Spinal cord (tissue), 10 donors: Measurements from ENCODE around the gene RBMXL3. TPM values are rescaled to one million over a fixed set of nuclear protein-coding genes. Genes with fewer than 3 reads are reported as not detected.
"Not testable (repeated sequence)": the region's sequence is repeated elsewhere in the genome, so short reads cannot be mapped to it uniquely, and the experiment has no call there.

ENCODE experiments used
- DNase-seq, 6 donors: peaks; one replicate each; pipeline versions ENCODE4 v3.0.0 to v3.0.0-alpha.2; 2013 to 2015; ENCODE audit warnings: low spot score in 6 of 6, low read depth in 4 of 6
- H3K27ac ChIP-seq: one replicate; pipeline ENCODE4 v1.5.1; 2013; ENCODE audit warnings: low read depth, low read length, control low read depth
- H3K27me3 ChIP-seq: one replicate; pipeline ENCODE4 v1.6.1; 2013; ENCODE audit warnings: low read length; ENCODE audit not compliant: control insufficient read depth, insufficient read depth
- H3K36me3 ChIP-seq: one replicate; pipeline ENCODE4 v1.6.1; 2013; ENCODE audit warnings: low read length; ENCODE audit not compliant: control insufficient read depth, insufficient read depth
- H3K4me1 ChIP-seq: one replicate; pipeline ENCODE4 v1.6.1; 2013; ENCODE audit warnings: low read length; ENCODE audit not compliant: control insufficient read depth, insufficient read depth
- H3K4me3 ChIP-seq: one replicate; pipeline ENCODE4 v1.5.1; 2013; ENCODE audit warnings: low read depth, low read length, control low read depth
- H3K9me3 ChIP-seq: one replicate; pipeline ENCODE4 v1.6.1; 2013; ENCODE audit warnings: low read length; ENCODE audit not compliant: control insufficient read depth, insufficient read depth
- WGBS: methylation state at CpG from one replicate; pipeline ENCODE4 v1.1.5; 2013; ENCODE audit warnings: missing lambda C conversion rate; ENCODE audit not compliant: insufficient coverage; 5-methylcytosine and 5-hydroxymethylcytosine counted together
- polyA plus RNA-seq, 2 donors: library from polyadenylated mRNA; unstranded; fragments of 120-200 nt; gene quantifications; one replicate each; pipeline ENCODE4 v1.2.1, GENCODE V29; 2013; ENCODE audit not compliant: insufficient read length in 2 of 2
- total RNA-seq, 2 donors: library from RNA; depleted of rRNA in 1 of 2; stranded (reverse); fragments of 120-200 nt in 1 of 2; fragments of >200 nt in 1 of 2; gene quantifications; one replicate each; pipeline versions ENCODE4 v1.2.3 to v1.2.4, GENCODE V29; 2013 to 2014
- donor health status: healthy.

RBMXL3 gene
- total and polyA plus RNA-seq, 4 donors: not detected

DNA sequence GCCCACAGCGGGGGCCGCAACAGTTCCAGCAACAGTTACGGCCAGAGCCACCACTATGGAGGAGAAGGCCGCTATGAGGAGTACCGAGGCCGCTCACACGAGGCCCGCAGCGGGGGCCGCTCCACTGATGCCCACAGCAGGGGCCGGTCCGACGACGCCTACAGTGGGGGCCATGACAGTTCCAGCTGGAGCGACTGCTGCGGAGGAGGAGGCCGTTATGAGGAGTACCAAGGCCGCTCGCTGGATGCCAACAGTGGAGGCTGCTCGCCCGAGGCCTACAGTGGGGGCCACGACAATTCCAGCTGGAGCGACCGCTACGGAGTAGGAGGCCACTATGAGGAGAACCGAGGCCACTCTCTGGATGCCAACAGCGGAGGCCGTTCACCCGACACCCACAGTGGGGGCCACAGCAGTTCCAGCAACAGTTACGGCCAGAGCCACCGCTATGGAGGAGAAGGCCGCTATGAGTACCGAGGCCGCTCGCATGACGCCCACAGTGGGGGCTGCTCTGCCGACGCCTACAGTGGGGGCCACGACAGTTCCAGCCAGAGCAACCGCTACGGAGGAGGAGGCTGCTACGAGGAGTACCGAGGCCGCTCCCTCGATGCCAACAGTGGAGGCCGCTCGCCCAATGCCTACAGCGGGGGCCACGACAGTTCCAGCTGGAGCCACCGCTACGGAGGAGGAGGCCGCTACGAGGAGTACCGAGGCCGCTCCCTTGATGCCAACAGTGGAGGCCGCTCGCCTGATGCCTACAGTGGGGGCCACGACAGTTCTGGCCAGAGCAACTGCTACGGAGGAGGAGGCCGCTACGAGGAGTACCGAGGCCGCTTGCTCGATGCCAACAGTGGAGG is 1.7 kb downstream of the RBMXL3 start:
- DNase-seq: no peak
- peaks cover under 1% of the 10 kb centered on the region for H3K27me3 ChIP-seq
- peaks cover 30% of the 10 kb centered on the region for H3K36me3 ChIP-seq
- H3K4me3 ChIP-seq: no peak overlapping the region
- H3K9me3 ChIP-seq: no peaks in the 10 kb centered on the region
- 95% methylated on average over 64 of the region's 64 CpGs for WGBS
- no peak overlapping the region for H3K27ac ChIP-seq
- H3K4me1 ChIP-seq: no peaks in the 10 kb centered on the region

- DNase-seq: no peak
- H3K36me3 ChIP-seq: peaks cover 30% of the 10 kb centered on the region
- no peak overlapping the region for H3K4me3 ChIP-seq
- WGBS: 94% methylated on average over 64 of the region's 64 CpGs
- no peak overlapping the region for H3K27ac ChIP-seq
- no peaks in the 10 kb centered on the region for H3K9me3 ChIP-seq
- H3K4me1 ChIP-seq: no peaks in the 10 kb centered on the region
- peaks cover 1% of the 10 kb centered on the region for H3K27me3 ChIP-seq
Measured at GRCh38 chrX:115191490-115192243, 2.5 kb downstream of the RBMXL3 start.

- DNase-seq: no peak
- Histone ChIP-seq H3K9me3 (no peaks in the 10 kb centered on the region), H3K4me1 (no peaks in the 10 kb centered on the region), H3K27me3 (peaks cover 2% of the 10 kb centered on the region), H3K36me3 (peaks cover 30% of the 10 kb centered on the region), H3K27ac (no peak overlapping the region), H3K4me3 (no peak overlapping the region)
- WGBS: 90% methylated on average over 30 of the region's 35 CpGs
Measured at GRCh38 chrX:115192244-115192700, 3.1 kb downstream of the RBMXL3 start.

GRCh38 chrX:115204040-115204439 is 14.8 kb downstream of the RBMXL3 start:
- 67% methylated on average over 1 of the region's 1 CpG for WGBS
- Histone ChIP-seq H3K36me3 (no peaks in the 10 kb centered on the region), H3K4me1 (no peaks in the 10 kb centered on the region), H3K27me3 (no peaks in the 10 kb centered on the region), H3K4me3 (no peak overlapping the region), H3K9me3 (peaks cover 4% of the 10 kb centered on the region), H3K27ac (no peak overlapping the region)
- no peak for DNase-seq

- H3K4me3 ChIP-seq, DNase-seq, H3K36me3 ChIP-seq, H3K27me3 ChIP-seq, H3K9me3 ChIP-seq, H3K4me1 ChIP-seq, H3K27ac ChIP-seq: not testable (repeated sequence)
Measured at GRCh38 chrX:115209547-115209946, 20.3 kb downstream of the RBMXL3 start.

GRCh38 chrX:115214151-115214550 is 24.9 kb downstream of the RBMXL3 start:
- no peak for DNase-seq
- peaks cover 7% of the 10 kb centered on the region for H3K27me3 ChIP-seq
- no peak overlapping the region for H3K27ac ChIP-seq
- H3K9me3 ChIP-seq: no peaks in the 10 kb centered on the region
- no peaks in the 10 kb centered on the region for H3K36me3 ChIP-seq
- no CpG with 5 or more reads among the region's 1 CpG for WGBS
- H3K4me3 ChIP-seq: no peak overlapping the region
- no peaks in the 10 kb centered on the region for H3K4me1 ChIP-seq

DNA sequence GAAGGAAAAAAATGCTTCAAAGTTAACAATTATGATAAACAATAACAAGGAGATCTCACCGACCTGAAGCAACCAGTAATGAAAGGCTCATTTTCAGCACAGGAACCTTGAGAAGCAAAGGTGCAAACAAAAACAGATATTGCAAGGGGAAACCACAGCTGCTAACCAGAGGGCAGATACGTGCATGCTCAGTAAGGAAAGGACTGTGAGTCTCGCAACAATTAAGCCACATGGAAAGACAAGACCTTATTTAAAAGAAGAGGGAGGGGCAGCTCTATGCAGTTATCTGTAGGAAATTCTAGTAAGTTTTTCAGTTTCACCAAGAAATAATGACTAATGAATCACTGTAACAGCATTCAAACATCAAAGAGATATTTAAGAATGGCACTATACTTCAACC is 25.4 kb downstream of the RBMXL3 start:
- H3K27ac ChIP-seq: no peak overlapping the region
- no peak for DNase-seq
- H3K9me3 ChIP-seq: no peaks in the 10 kb centered on the region
- WGBS: 47% methylated on average over 3 of the region's 3 CpGs
- H3K36me3 ChIP-seq: no peaks in the 10 kb centered on the region
- H3K4me3 ChIP-seq: no peak overlapping the region
- H3K4me1 ChIP-seq: no peaks in the 10 kb centered on the region
- peaks cover 7% of the 10 kb centered on the region for H3K27me3 ChIP-seq

DNA sequence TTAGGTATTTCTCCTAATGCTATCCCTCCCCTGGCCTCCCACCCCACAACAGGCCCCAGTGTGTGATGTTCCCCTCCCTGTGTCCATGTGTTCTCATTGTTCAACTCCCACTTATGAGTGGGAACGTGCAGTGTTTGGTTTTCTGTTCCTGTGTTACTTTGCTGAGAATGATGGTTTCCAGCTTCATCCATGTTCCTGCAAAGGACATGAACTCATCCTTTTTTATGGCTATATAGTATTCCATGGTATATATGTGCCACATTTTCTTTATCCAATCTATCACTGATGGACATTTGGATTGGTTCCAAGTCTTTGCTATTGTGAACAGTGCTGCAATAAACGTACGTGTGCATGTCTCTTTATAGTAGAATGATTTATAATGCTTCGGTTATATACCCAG is 28.1 kb downstream of the RBMXL3 start:
- not testable (repeated sequence) for H3K9me3 ChIP-seq, H3K4me3 ChIP-seq, H3K4me1 ChIP-seq, DNase-seq, H3K27me3 ChIP-seq, H3K27ac ChIP-seq, H3K36me3 ChIP-seq
- WGBS: no CpG with 5 or more reads among the region's 4 CpGs

GRCh38 chrX:115226929-115227328 is 37.7 kb downstream of the RBMXL3 start:
- Histone ChIP-seq H3K27me3 (peaks cover 5% of the 10 kb centered on the region), H3K4me1 (no peaks in the 10 kb centered on the region), H3K4me3 (no peak overlapping the region), H3K27ac (no peak overlapping the region), H3K36me3 (no peaks in the 10 kb centered on the region), H3K9me3 (no peaks in the 10 kb centered on the region)
- DNase-seq: peak in 2 of 6 donors; percentile 32 to 66
- 33% methylated on average over 1 of the region's 1 CpG for whole genome bisulfite sequencing
